HepG2 (cell line): Measurements from ENCODE around the gene ABCA3. TPM values are rescaled to one million over a fixed set of nuclear protein-coding genes. Genes with fewer than 3 reads are reported as not detected.
A peak's percentile ranks its signal among the peaks of the same experiment; 100 is the strongest.

Experiments
- AHDC1 ChIP-seq: sonication (generic); formaldehyde crosslinking; IDR thresholded peaks from 2 replicates; pipeline ENCODE4 v1.5.1; 2020; ENCODE audit warnings: mild to moderate bottlenecking, missing genetic modification reagents, borderline replicate concordance
- AKAP8 ChIP-seq: sonication (generic); formaldehyde crosslinking; IDR thresholded peaks from 2 replicates; pipeline ENCODE4 v1.5.1; 2020; ENCODE audit warnings: mild to moderate bottlenecking, missing genetic modification reagents
- EP300 ChIP-seq, 3 experiments: sonication (generic) in 1 of 3; formaldehyde crosslinking in 1 of 3; IDR thresholded peaks; 2 replicates each; pipeline versions ENCODE4 v1.5.1 to v1.6.1; 2011 to 2020; ENCODE audit warnings: low read depth in 2 of 3, low read length in 2 of 3, borderline replicate concordance in 1 of 3, improper control_type of control experiment in 1 of 3, mild to moderate bottlenecking in 1 of 3, missing genetic modification reagents in 1 of 3, moderate library complexity in 1 of 3
- FOXK1 ChIP-seq: sonication (generic); formaldehyde crosslinking; IDR thresholded peaks from 2 replicates; pipeline ENCODE4 v1.4.0; 2020; ENCODE audit warnings: low read depth, missing genetic modification reagents, borderline replicate concordance
- HMG20B ChIP-seq: conservative IDR thresholded peaks from 2 replicates; pipeline ENCODE4 v1.6.1; 2016; ENCODE audit warnings: missing genetic modification reagents, missing compliant biosample characterization
- IRF2 ChIP-seq: IDR thresholded peaks from 2 replicates; pipeline ENCODE4 v1.6.1; 2018; ENCODE audit warnings: missing genetic modification reagents, missing compliant biosample characterization
- KAT8 ChIP-seq: IDR thresholded peaks from 2 replicates; pipeline ENCODE4 v1.6.1; 2016; ENCODE audit warnings: missing genetic modification reagents, missing compliant biosample characterization
- KDM3A ChIP-seq: IDR thresholded peaks from 2 replicates; pipeline ENCODE4 v1.6.1; 2018; ENCODE audit warnings: low read depth, missing compliant biosample characterization
- MED1 ChIP-seq: sonication (generic); formaldehyde crosslinking; IDR thresholded peaks from 2 replicates; pipeline ENCODE4 v1.4.0; 2020; ENCODE audit warnings: missing genetic modification reagents
- NR2C2 ChIP-seq: sonication (generic); formaldehyde crosslinking; IDR thresholded peaks from 2 replicates; pipeline ENCODE4 v1.4.0; 2020; ENCODE audit warnings: missing genetic modification reagents, mild to moderate bottlenecking, moderate library complexity, borderline replicate concordance
- SMARCC2 ChIP-seq: fragments of 450-650 bp; IDR thresholded peaks from 2 replicates; pipeline ENCODE4 v1.6.1; 2017; ENCODE audit warnings: antibody characterized with exemption, mild to moderate bottlenecking
- THAP11 ChIP-seq: IDR thresholded peaks from 2 replicates; pipeline ENCODE4 v1.6.1; 2016; ENCODE audit warnings: missing biosample characterization, missing genetic modification reagents
- ZBTB34 ChIP-seq: sonication (generic); formaldehyde crosslinking; IDR thresholded peaks from 2 replicates; pipeline ENCODE4 v1.8.0; 2022; ENCODE audit warnings: mild to moderate bottlenecking, missing genetic modification reagents
- ZFP91 ChIP-seq: sonication (generic); formaldehyde crosslinking; IDR thresholded peaks from 2 replicates; pipeline ENCODE4 v1.9.0; 2022; ENCODE audit warnings: missing genetic modification reagents, mild to moderate bottlenecking, borderline replicate concordance
- ZKSCAN1 ChIP-seq: fragments of 150-350 bp; IDR thresholded peaks from 2 replicates; pipeline ENCODE4 v1.6.1; 2014; ENCODE audit warnings: low read length
- ZNF503 ChIP-seq: sonication (generic); formaldehyde crosslinking; IDR thresholded peaks from 2 replicates; pipeline ENCODE4 v1.4.0; 2020; ENCODE audit warnings: missing genetic modification reagents
- ZNF546 ChIP-seq: sonication (generic); formaldehyde crosslinking; conservative IDR thresholded peaks from 2 replicates; pipeline ENCODE4 v1.8.1; 2023; ENCODE audit warnings: mild to moderate bottlenecking, missing genetic modification reagents
- ZNF598 ChIP-seq: sonication (generic); formaldehyde crosslinking; IDR thresholded peaks from 2 replicates; pipeline ENCODE4 v1.5.1; 2020; ENCODE audit warnings: mild to moderate bottlenecking, missing genetic modification reagents, borderline replicate concordance
- ZNF780A ChIP-seq: sonication (generic); formaldehyde crosslinking; IDR thresholded peaks from 2 replicates; pipeline ENCODE4 v1.8.0; 2022; ENCODE audit warnings: mild to moderate bottlenecking, missing genetic modification reagents, moderate library complexity
- polyA plus RNA-seq, 8 experiments: library from polyadenylated mRNA; depleted of rRNA in 3 of 8; stranded (reverse) in 7 of 8; unstranded in 1 of 8; fragments of >200 nt; fragmentation: Illumina TruSeq in 4 of 8; extraction: Trizol in 4 of 8; gene quantifications; 2 replicates each; pipeline versions ENCODE4 v1.2.1 to v1.2.3, GENCODE V29; 2011 to 2016; ENCODE audit warnings: low read depth in 4 of 8, missing spikeins in 1 of 8, mixed read lengths in 1 of 8; ENCODE audit not compliant: insufficient read depth in 1 of 8
- total RNA-seq, 5 experiments: library from RNA; depleted of rRNA; stranded (reverse); fragments of >200 nt; fragmentation: Illumina TruSeq; extraction: Trizol; gene quantifications; 2 replicates each; pipeline ENCODE4 v1.2.3, GENCODE V29; 2016; ENCODE audit warnings: low read depth in 1 of 5

The ABCA3 gene
- total and polyA plus RNA-seq, 2 of the 13 experiments (the other 11 are each of a cell fraction or from before 2014, with no cell fraction given) = 0.60 to 1.5 TPM

GRCh38 chr16:2226245-2226793, 114.2 kb downstream of the ABCA3 start (continued):
- peak; percentile 20; the same call in 1 of the 2 replicates for TF ChIP-seq IRF2 (CRISPR knock-in tag)
- TF ChIP-seq ZNF598 = no peak
- TF ChIP-seq ZKSCAN1 = no peak
- TF ChIP-seq ZNF780A = 0 out of 2 replicates have a peak, but pooled peaks have one; percentile 66
- TF ChIP-seq KAT8 (CRISPR knock-in tag) = peak; percentile 71
- TF ChIP-seq SMARCC2 = no peak
- peak; percentile 87 for TF ChIP-seq AKAP8
- TF ChIP-seq MED1 (CRISPR knock-in tag) = peak; percentile 36
- peak; percentile 71; the same call in 1 of the 2 replicates for TF ChIP-seq HMG20B (CRISPR knock-in tag)
- peak; percentile 16; the same call in 1 of the 2 replicates for TF ChIP-seq AHDC1
- TF ChIP-seq ZNF546 = no peak
- TF ChIP-seq ZFP91 = 0 out of 2 replicates have a peak, but pooled peaks have one; percentile 9
- no peak for TF ChIP-seq ZNF503 (CRISPR knock-in tag)
- TF ChIP-seq FOXK1 (CRISPR knock-in tag) = peak; percentile 64; the same call in 1 of the 2 replicates
- TF ChIP-seq EP300 (IDR thresholded peaks at IDR 0.05; ENCODE audit: low read depth in 2 of 2, low read length in 2 of 2) = peak in 1 of 2 experiments; percentile 68; a peak in 1 of 4 replicates
- TF ChIP-seq EP300 (CRISPR knock-in tag; IDR thresholded peaks at IDR 0.05; ENCODE audit: borderline replicate concordance) = peak; percentile 55; the same call in 1 of the 2 replicates
- no peak; the same call in 1 of the 2 replicates for TF ChIP-seq ZBTB34 (CRISPR knock-in tag)
- peak; percentile 50; the same call in 1 of the 2 replicates for TF ChIP-seq THAP11
- TF ChIP-seq KDM3A = 0 out of 2 replicates have a peak, but pooled peaks have one; percentile 20
- peak; percentile 54; the same call in 1 of the 2 replicates for TF ChIP-seq NR2C2
